Activated naive CD8-positive, alpha-beta T cell treated with anti-CD3 and anti-CD28 coated beads, Interleukin-2, amount 10 ng/mL, durations not matched to agents 7 days and 5 days (primary cell): ENCODE results near the gene YIPF4. TPM values are rescaled to one million over a fixed set of nuclear protein-coding genes. Genes with fewer than 3 reads are reported as not detected.
A peak's percentile ranks its signal among the peaks of the same experiment; 100 is the strongest.
"Not testable (repeated sequence)": the region's sequence is repeated elsewhere in the genome, so short reads cannot be mapped to it uniquely, and the experiment has no call there.

Source experiments
- ATAC-seq: fragments of 150-1000 bp; cut with Tn5 transposase; one replicate; pipeline ENCODE4 v1.10.0; 2021; ENCODE audit warnings: low read depth, moderate library complexity
- POLR2A ChIA-PET: fragments of 350-600 bp; sonication (Branson Sonifier 250); formaldehyde crosslinking; loops from one replicate; lab custom pipeline; 2021; ENCODE audit warnings: antibody characterized with exemption; lab: Charles Lee
- DNase-seq: peaks from one replicate; pipeline ENCODE4 v3.0.0; 2021
- H3K27ac Mint-ChIP-seq: one replicate; pipeline ENCODE4 v1.8.0; 2022; ENCODE audit warnings: mild to moderate bottlenecking, mixed read lengths
- H3K27me3 Mint-ChIP-seq: one replicate; pipeline ENCODE4 v1.8.0; 2022; ENCODE audit warnings: mild to moderate bottlenecking, moderate library complexity, mixed read lengths
- H3K36me3 Mint-ChIP-seq: one replicate; pipeline ENCODE4 v1.8.0; 2021; ENCODE audit warnings: mild to moderate bottlenecking, mixed read lengths
- H3K4me1 Mint-ChIP-seq: one replicate; pipeline ENCODE4 v1.8.0; 2021; ENCODE audit warnings: mixed read lengths
- H3K4me3 Mint-ChIP-seq: one replicate; pipeline ENCODE4 v1.8.0; 2022; ENCODE audit warnings: mild to moderate bottlenecking, moderate library complexity, mixed read lengths
- H3K9me3 Mint-ChIP-seq: one replicate; pipeline ENCODE4 v1.8.0; 2021; ENCODE audit warnings: mixed read lengths
- total RNA-seq, 2 experiments: library from RNA; stranded (reverse); gene quantifications; one replicate each; pipeline ENCODE4 v1.2.3, GENCODE V29; 2021

The YIPF4 gene
- total RNA-seq, 2 experiments from 2014 or later = 32.6 to 33.8 TPM

GRCh38 chr2:32262105-32262504 is 15.6 kb upstream of the YIPF4 start:
- Mint-ChIP-seq H3K4me1 (peaks cover 5% of the 10 kb centered on the region), H3K4me3 (no peak overlapping the region), H3K27me3 (peaks cover 1% of the 10 kb centered on the region), H3K27ac (no peak overlapping the region), H3K36me3 (no peaks in the 10 kb centered on the region), H3K9me3 (no peaks in the 10 kb centered on the region)
- ATAC-seq = no peak
- POLR2A ChIA-PET = no interaction called here
- DNase-seq = no peak

- peaks cover 3% of the 10 kb centered on the region for H3K4me1 Mint-ChIP-seq
- H3K4me3 Mint-ChIP-seq = no peak within 1 kb of the TSS
- ATAC-seq = no peak
- POLR2A ChIA-PET = no interaction called here
- no peaks in the 10 kb centered on the region for H3K9me3 Mint-ChIP-seq
- peaks cover 1% of the 10 kb centered on the region for H3K27me3 Mint-ChIP-seq
- H3K36me3 Mint-ChIP-seq = no peaks in the 10 kb centered on the region
- DNase-seq = no peak
- H3K27ac Mint-ChIP-seq = no peak within 1 kb of the TSS
Measured at GRCh38 chr2:32264422-32265105, 13.1 kb upstream of the YIPF4 start, which contains the start of gene NLRC4. TSS of gene NLRC4 (minus strand) at chr2:32264886. CDS start at chr2:32256775, 8,111 bp downstream.

- no peaks in the 10 kb centered on the region for H3K9me3 Mint-ChIP-seq
- POLR2A ChIA-PET = no interaction called here
- no peaks in the 10 kb centered on the region for H3K4me1 Mint-ChIP-seq
- no peak for DNase-seq
- no peaks in the 10 kb centered on the region for H3K36me3 Mint-ChIP-seq
- no peak overlapping the region for H3K4me3 Mint-ChIP-seq
- no peak overlapping the region for H3K27ac Mint-ChIP-seq
- no peak for ATAC-seq
- no peaks in the 10 kb centered on the region for H3K27me3 Mint-ChIP-seq
Measured at GRCh38 chr2:32271063-32271462, 6.6 kb upstream of the YIPF4 start.

- DNase-seq (no peak), ATAC-seq (no peak)
- H3K4me3 Mint-ChIP-seq = no peak overlapping the region
- H3K4me1 Mint-ChIP-seq = peaks cover under 1% of the 10 kb centered on the region
- H3K27me3 Mint-ChIP-seq = no peaks in the 10 kb centered on the region
- no peaks in the 10 kb centered on the region for H3K36me3 Mint-ChIP-seq
- H3K9me3 Mint-ChIP-seq = no peaks in the 10 kb centered on the region
- H3K27ac Mint-ChIP-seq = no peak overlapping the region
- POLR2A ChIA-PET = no interaction called here
Measured at GRCh38 chr2:32272279-32272678, 5.4 kb upstream of the YIPF4 start.

GRCh38 chr2:32274289-32274688 is 3.4 kb upstream of the YIPF4 start:
- Mint-ChIP-seq H3K4me3 (no peak overlapping the region), H3K27me3 (no peaks in the 10 kb centered on the region), H3K27ac (no peak overlapping the region), H3K4me1 (peaks cover 7% of the 10 kb centered on the region), H3K36me3 (no peaks in the 10 kb centered on the region), H3K9me3 (no peaks in the 10 kb centered on the region)
- ATAC-seq (no peak), DNase-seq (no peak)
- POLR2A ChIA-PET = interaction anchor here (0.6 kb wide), 1 partner anchor 81 kb away, joined by 5 read pairs; no protein-coding TSS in a partner anchor

GRCh38 chr2:32275790-32276189 is 1.9 kb upstream of the YIPF4 start:
- DNase-seq, H3K4me1 Mint-ChIP-seq, POLR2A ChIA-PET, H3K36me3 Mint-ChIP-seq, ATAC-seq, H3K27ac Mint-ChIP-seq, H3K9me3 Mint-ChIP-seq, H3K4me3 Mint-ChIP-seq, H3K27me3 Mint-ChIP-seq: not testable (repeated sequence)

- DNase-seq = no peak
- Mint-ChIP-seq H3K4me1 (peaks cover 9% of the 10 kb centered on the region), H3K4me3 (peak overlapping the region; percentile 97), H3K36me3 (peaks cover 7% of the 10 kb centered on the region), H3K9me3 (no peaks in the 10 kb centered on the region), H3K27me3 (no peaks in the 10 kb centered on the region), H3K27ac (peak overlapping the region; percentile 94)
- ATAC-seq = no peak
- POLR2A ChIA-PET = no interaction called here
Measured at GRCh38 chr2:32277363-32277673, 386 bp upstream of the YIPF4 start.

GRCh38 chr2:32278478-32278853 is 762 bp downstream of the YIPF4 start:
- POLR2A ChIA-PET = interaction anchor here (1.0 kb wide), 1 partner anchor 113 kb away, joined by 6 read pairs; the partner anchor contains the start of gene SLC30A6
- ATAC-seq = no peak

GRCh38 chr2:32284321-32284720 is 6.6 kb downstream of the YIPF4 start:
- H3K27ac Mint-ChIP-seq = no peak overlapping the region
- peaks cover 17% of the 10 kb centered on the region for H3K4me1 Mint-ChIP-seq

More at GRCh38 chr2:32278478-32278853, 762 bp downstream of the YIPF4 start:
- DNase-seq = no peak
- peaks cover 12% of the 10 kb centered on the region for H3K4me1 Mint-ChIP-seq
- no peaks in the 10 kb centered on the region for H3K9me3 Mint-ChIP-seq
- peaks cover 14% of the 10 kb centered on the region for H3K36me3 Mint-ChIP-seq
- no peaks in the 10 kb centered on the region for H3K27me3 Mint-ChIP-seq
- peak overlapping the region; percentile 97 for H3K4me3 Mint-ChIP-seq
- H3K27ac Mint-ChIP-seq = peak overlapping the region; percentile 94

GRCh38 chr2:32289165-32289999 is 11.7 kb downstream of the YIPF4 start:
- POLR2A ChIA-PET = no interaction called here
- Mint-ChIP-seq H3K4me1 (peaks cover 18% of the 10 kb centered on the region), H3K4me3 (no peak overlapping the region), H3K27ac (no peak overlapping the region), H3K27me3 (no peaks in the 10 kb centered on the region), H3K9me3 (no peaks in the 10 kb centered on the region), H3K36me3 (peaks cover 30% of the 10 kb centered on the region)
- DNase-seq (no peak), ATAC-seq (no peak)

More at GRCh38 chr2:32284321-32284720, 6.6 kb downstream of the YIPF4 start:
- peaks cover 32% of the 10 kb centered on the region for H3K36me3 Mint-ChIP-seq
- H3K4me3 Mint-ChIP-seq = no peak overlapping the region
- ATAC-seq (no peak), DNase-seq (no peak)
- H3K9me3 Mint-ChIP-seq = no peaks in the 10 kb centered on the region
- POLR2A ChIA-PET = no interaction called here
- no peaks in the 10 kb centered on the region for H3K27me3 Mint-ChIP-seq

- Mint-ChIP-seq H3K4me3 (no peak overlapping the region), H3K9me3 (no peaks in the 10 kb centered on the region), H3K4me1 (peaks cover 13% of the 10 kb centered on the region), H3K27me3 (no peaks in the 10 kb centered on the region), H3K27ac (no peak overlapping the region), H3K36me3 (peaks cover 25% of the 10 kb centered on the region)
- POLR2A ChIA-PET = no interaction called here
- DNase-seq (no peak), ATAC-seq (no peak)
Measured at GRCh38 chr2:32290000-32290339, 12.3 kb downstream of the YIPF4 start.

GRCh38 chr2:32291746-32292145 is 14.0 kb downstream of the YIPF4 start:
- POLR2A ChIA-PET = no interaction called here
- Mint-ChIP-seq H3K27ac (no peak overlapping the region), H3K9me3 (no peaks in the 10 kb centered on the region)

GRCh38 chr2:32293493-32293892 is 15.8 kb downstream of the YIPF4 start:
- H3K36me3 Mint-ChIP-seq = peaks cover 28% of the 10 kb centered on the region
- DNase-seq, H3K4me3 Mint-ChIP-seq, H3K27ac Mint-ChIP-seq, H3K27me3 Mint-ChIP-seq, POLR2A ChIA-PET, H3K9me3 Mint-ChIP-seq, ATAC-seq: not testable (repeated sequence)
- H3K4me1 Mint-ChIP-seq = peaks cover 11% of the 10 kb centered on the region

More at GRCh38 chr2:32291746-32292145, 14.0 kb downstream of the YIPF4 start:
- Mint-ChIP-seq H3K4me3 (no peak overlapping the region), H3K36me3 (peaks cover 30% of the 10 kb centered on the region), H3K4me1 (peaks cover 11% of the 10 kb centered on the region), H3K27me3 (no peaks in the 10 kb centered on the region)
- DNase-seq = no peak
- ATAC-seq = no peak
